Measurements from ENCODE around the gene GLI3.

GRCh38 chr7:42210779-42211178, 26.2 kb downstream of the GLI3 start:
- TF ChIP-seq YY1 (IDR thresholded peaks at IDR 0.05; ENCODE audit: insufficient read depth, insufficient read length) (no peak), ZNF274 (IDR thresholded peaks at IDR 0.05; ENCODE audit: low read depth, low read length) (no peak)
